ENCODE measurements around the gene KAT7.

The KAT7 gene

DNA sequence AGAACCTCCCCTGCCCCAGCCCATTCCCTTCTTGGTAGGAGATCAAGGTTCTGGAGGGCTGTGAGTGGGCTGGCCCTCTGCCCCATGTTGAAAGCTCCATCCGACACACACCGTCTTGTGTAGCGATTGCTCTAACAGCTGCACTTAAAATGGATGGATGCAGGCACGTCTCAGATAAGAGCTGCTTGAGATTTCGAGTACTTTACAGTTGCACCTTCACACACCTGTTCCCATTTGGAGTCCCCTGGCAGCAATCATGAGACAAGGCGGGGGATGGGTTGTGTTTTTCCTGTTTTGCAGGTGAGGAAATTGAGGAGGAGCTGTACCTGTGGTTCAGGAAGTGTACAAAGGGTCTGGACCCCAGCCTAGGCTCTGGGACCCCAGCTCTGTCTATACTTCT is 85.0 kb downstream of the KAT7 start:
- no peak for DNase-seq

DNA sequence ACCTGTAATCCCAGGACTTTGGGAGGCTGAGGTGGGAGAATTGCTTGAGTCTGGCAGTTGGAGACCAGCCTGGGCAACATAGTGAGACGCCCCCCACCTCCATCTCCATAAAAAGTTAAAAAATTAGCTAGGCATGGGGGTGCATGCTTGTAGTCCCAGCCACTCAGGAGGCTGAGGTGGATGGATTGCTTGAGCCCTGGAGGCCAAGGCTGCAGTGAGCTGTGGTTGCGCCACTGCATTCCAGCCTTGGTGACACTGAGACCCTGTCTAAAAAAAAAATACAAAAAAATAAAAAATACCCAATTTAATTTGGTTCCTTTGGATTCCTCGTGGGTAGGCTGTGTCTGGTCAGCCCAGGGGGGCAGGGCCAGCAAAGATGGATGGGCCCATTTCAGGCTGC is 85.4 kb downstream of the KAT7 start:
- DNase-seq: no peak

GRCh38 chr17:49874911-49875310 is 86.4 kb downstream of the KAT7 start:
- no peak for DNase-seq

GRCh38 chr17:49875685-49876084 is 87.2 kb downstream of the KAT7 start:
- DNase-seq: no peak

DNA sequence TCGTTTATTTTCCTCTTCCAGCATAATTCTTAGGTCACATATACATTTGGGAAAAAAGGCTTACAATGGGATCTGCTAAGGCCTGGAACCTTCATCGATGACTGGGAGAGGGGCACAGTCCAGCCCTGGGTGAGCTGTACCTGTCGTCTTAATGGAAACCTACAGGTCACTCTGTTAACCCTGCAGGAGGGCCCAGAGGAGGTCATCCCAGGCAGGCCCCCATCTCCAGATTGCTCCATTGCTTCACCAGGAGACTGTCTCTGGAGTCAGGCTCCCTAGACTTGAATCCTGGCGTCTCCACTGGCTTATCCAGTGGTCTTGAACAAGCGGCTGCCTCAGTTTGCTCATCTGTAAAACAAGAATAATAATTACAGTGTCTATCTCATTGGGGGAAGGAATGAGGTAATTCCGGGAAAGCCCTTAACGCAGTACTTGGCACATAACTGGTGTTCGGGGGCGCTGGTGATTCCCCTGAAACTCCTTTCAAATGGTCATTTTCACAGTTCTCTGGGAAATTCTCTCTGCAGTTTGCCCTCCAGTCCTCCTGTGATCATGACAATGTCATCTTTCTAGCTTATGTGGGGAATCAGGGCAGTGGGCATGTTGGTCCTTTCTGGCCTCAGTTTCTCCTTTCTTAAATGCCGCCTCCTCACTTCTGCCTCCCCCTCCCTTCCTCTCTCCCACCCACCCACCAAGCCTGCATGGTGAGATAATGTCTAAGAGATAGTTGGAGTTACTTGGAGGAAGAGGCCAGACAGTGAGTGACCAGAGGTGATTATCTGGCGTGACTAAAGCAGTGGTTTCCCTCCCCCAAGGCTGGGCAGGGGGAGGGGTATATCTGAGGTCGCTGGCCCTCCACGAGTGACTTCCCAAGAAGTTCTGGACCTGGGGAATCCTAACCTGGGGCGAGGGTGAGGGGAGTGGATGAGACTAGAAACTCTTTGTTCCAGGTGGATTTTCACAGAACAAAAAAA is 90.7 kb downstream of the KAT7 start:
- no peak for DNase-seq

DNA sequence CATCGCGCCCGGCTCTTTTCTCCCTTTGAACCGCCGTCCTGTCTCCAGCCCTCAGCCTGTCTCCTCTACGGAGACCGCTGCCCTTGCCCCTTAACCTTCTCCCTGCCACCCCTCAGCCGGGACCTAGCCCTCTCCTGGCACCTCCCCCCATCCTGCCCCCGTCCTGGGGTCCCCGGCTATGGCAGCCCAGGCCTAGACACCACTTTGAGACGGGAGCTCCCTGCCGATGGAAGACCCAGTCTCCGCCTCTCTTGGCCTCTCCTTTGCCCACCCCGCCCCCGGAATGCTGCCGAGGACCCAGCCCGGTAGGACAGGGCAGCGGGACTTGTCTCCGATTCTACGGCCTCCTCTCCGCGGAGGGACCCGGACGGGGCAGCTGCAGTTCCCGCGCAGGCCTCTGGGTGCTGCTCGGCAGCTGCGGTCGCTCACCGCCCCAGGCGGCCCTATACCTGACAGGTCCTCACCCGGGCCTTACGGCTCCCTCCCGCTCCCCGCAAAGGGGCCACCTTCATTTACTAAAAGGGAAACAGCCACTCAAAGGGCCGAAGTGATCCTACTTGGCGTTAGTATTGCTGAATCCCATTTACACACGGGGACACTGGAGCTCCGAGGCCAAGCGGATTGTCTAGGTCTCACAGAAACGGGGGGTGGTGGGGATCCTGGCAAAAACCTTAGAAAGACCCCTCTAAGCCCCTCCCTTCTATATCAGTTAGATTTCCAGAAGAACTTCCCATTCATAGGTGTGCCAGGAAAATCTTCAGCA is 92.0 kb downstream of the KAT7 start:
- peak; percentile 56 for DNase-seq

DNA sequence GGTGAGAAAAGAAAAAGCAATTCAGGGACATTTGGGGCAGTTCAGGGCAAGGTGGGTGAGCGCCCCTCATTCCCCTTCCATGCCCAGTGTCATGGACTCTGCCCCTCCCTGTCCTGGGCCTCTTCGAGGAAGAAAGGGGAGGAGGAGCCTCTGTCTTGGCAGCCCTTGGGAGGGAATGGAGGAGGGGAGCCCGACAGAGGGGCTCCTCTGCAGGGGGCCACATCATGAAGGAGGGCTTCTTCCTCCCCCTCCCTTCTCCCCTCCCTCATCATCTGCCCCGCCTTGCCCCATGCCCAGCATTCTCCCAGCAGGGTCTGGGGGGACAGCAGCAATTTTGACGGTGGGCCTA is 92.5 kb downstream of the KAT7 start:
- no peak for DNase-seq

GRCh38 chr17:49882434-49882833 is 94.0 kb downstream of the KAT7 start:
- no peak for DNase-seq

Data from fibroblast of skin of right biceps (primary cell).